WTC11 (cell line): ENCODE data around the gene PDE8A. TPM values are rescaled to one million over a fixed set of nuclear protein-coding genes. Genes with fewer than 3 reads are reported as not detected.

Experiments
- ATAC-seq: fragments of 200-7000 bp; cut with Tn5 transposase; 2 replicates; pipeline ENCODE4 v1.10.0; 2021; ENCODE audit warnings: mild to moderate bottlenecking, moderate library complexity
- CTCF ChIA-PET: fragments of 300-600 bp; sonication (Branson Sonifier 250); formaldehyde crosslinking; loops from one replicate; lab custom pipeline; 2021; ENCODE audit warnings: antibody characterized with exemption; lab: Charles Lee
- POLR2A ChIA-PET: fragments of 350-600 bp; sonication (Branson Sonifier 250); formaldehyde crosslinking; loops from one replicate; lab custom pipeline; 2021; ENCODE audit warnings: antibody characterized with exemption; lab: Charles Lee
- DNase-seq: peaks from one replicate; pipeline ENCODE4 v3.0.0; 2021; ENCODE audit warnings: low spot score
- H3K27ac Mint-ChIP-seq: 2 replicates; pipeline ENCODE4 v1.8.0; 2021; ENCODE audit warnings: mixed read lengths
- H3K27me3 Mint-ChIP-seq: 2 replicates; pipeline ENCODE4 v1.8.0; 2021; ENCODE audit warnings: low read depth, mild to moderate bottlenecking, moderate library complexity, mixed read lengths
- H3K36me3 Mint-ChIP-seq: 2 replicates; pipeline ENCODE4 v1.8.0; 2021; ENCODE audit warnings: mixed read lengths
- H3K4me1 Mint-ChIP-seq: 2 replicates; pipeline ENCODE4 v1.8.0; 2022; ENCODE audit warnings: mixed read lengths
- H3K4me3 Mint-ChIP-seq: 2 replicates; pipeline ENCODE4 v1.8.0; 2021; ENCODE audit warnings: mild to moderate bottlenecking, moderate library complexity, mixed read lengths
- H3K9me3 Mint-ChIP-seq: 2 replicates; pipeline ENCODE4 v1.8.0; 2021; ENCODE audit warnings: mixed read lengths
- AR ChIP-seq: fragments of 250-450 bp; sonication (Bioruptor Pico); IDR thresholded peaks from 2 replicates; pipeline ENCODE4 v1.9.0; 2021; ENCODE audit warnings: mild to moderate bottlenecking
- E2F1 ChIP-seq: sonication (generic); formaldehyde crosslinking; IDR thresholded peaks from 2 replicates; pipeline ENCODE4 v1.8.0; 2022; ENCODE audit warnings: mild to moderate bottlenecking, missing genetic modification reagents
- ELF4 ChIP-seq: sonication (generic); formaldehyde crosslinking; IDR thresholded peaks from 2 replicates; pipeline ENCODE4 v1.8.1; 2022; ENCODE audit warnings: low read depth, mild to moderate bottlenecking, moderate library complexity, missing genetic modification reagents
- HMGXB4 ChIP-seq: sonication (generic); formaldehyde crosslinking; IDR thresholded peaks from 2 replicates; pipeline ENCODE4 v1.8.1; 2023; ENCODE audit warnings: mild to moderate bottlenecking, moderate library complexity, missing genetic modification reagents
- JUN ChIP-seq: sonication (generic); formaldehyde crosslinking; IDR thresholded peaks from 2 replicates; pipeline ENCODE4 v1.8.0; 2023; ENCODE audit warnings: mild to moderate bottlenecking, missing genetic modification reagents
- KAT7 ChIP-seq: sonication (generic); formaldehyde crosslinking; IDR thresholded peaks from 2 replicates; pipeline ENCODE4 v1.8.1; 2023; ENCODE audit warnings: missing genetic modification reagents, mild to moderate bottlenecking, borderline replicate concordance
- MAX ChIP-seq: sonication (generic); formaldehyde crosslinking; IDR thresholded peaks from 2 replicates; pipeline ENCODE4 v1.8.0; 2022; ENCODE audit warnings: mild to moderate bottlenecking, missing genetic modification reagents
- MXD4 ChIP-seq: fragments of 250-450 bp; sonication (Bioruptor Pico); IDR thresholded peaks from 2 replicates; pipeline ENCODE4 v1.8.0; 2021; ENCODE audit warnings: mild to moderate bottlenecking, moderate library complexity, borderline replicate concordance
- PRDM15 ChIP-seq: sonication (generic); formaldehyde crosslinking; IDR thresholded peaks from 2 replicates; pipeline ENCODE4 v1.8.0; 2022; ENCODE audit warnings: missing genetic modification reagents
- PREB ChIP-seq: sonication (generic); formaldehyde crosslinking; IDR thresholded peaks from 2 replicates; pipeline ENCODE4 v1.8.1; 2022; ENCODE audit warnings: mild to moderate bottlenecking, missing genetic modification reagents, moderate library complexity, borderline replicate concordance
- RORB ChIP-seq: fragments of 250-450 bp; sonication (Bioruptor Pico); IDR thresholded peaks from 2 replicates; pipeline ENCODE4 v1.9.0; 2021; ENCODE audit warnings: mild to moderate bottlenecking
- USF1 ChIP-seq: sonication (generic); formaldehyde crosslinking; IDR thresholded peaks from 2 replicates; pipeline ENCODE4 v1.8.0; 2022; ENCODE audit warnings: mild to moderate bottlenecking, missing genetic modification reagents
- ZNF532 ChIP-seq: fragments of 250-450 bp; sonication (Bioruptor Pico); IDR thresholded peaks from 2 replicates; pipeline ENCODE4 v1.9.0; 2021; ENCODE audit warnings: mild to moderate bottlenecking, borderline replicate concordance
- total RNA-seq: library from RNA; stranded (reverse); gene quantifications from 3 replicates; pipeline ENCODE4 v1.2.3, GENCODE V29; 2021

Gene PDE8A
- total RNA-seq, 1 experiment from 2014 or later = 13.9 TPM

GRCh38 chr15:85013785-85014184 is 32.1 kb downstream of the PDE8A start (continued):
- TF ChIP-seq PREB (CRISPR knock-in tag) = no peak

- TF ChIP-seq JUN (CRISPR knock-in tag) (no peak), USF1 (CRISPR knock-in tag) (no peak), MAX (CRISPR knock-in tag) (no peak), RORB (CRISPR knock-in tag) (no peak)
- TF ChIP-seq, all 79 proteins: peak for 0
- DNase-seq (no peak), ATAC-seq (no peak)
- POLR2A ChIA-PET = no interaction called here
- no peaks in the 10 kb centered on the region; the same call in 1 of the 2 replicates for H3K27me3 Mint-ChIP-seq
- CTCF ChIA-PET = no interaction called here
- H3K27ac Mint-ChIP-seq = no peak overlapping the region
- no peak overlapping the region for H3K4me3 Mint-ChIP-seq
- H3K36me3 Mint-ChIP-seq = no peaks in the 10 kb centered on the region
- H3K4me1 Mint-ChIP-seq = peaks cover 14% of the 10 kb centered on the region
- no peaks in the 10 kb centered on the region for H3K9me3 Mint-ChIP-seq
These were observed 33.3 kb downstream of the PDE8A start for GRCh38 chr15:85014932-85015331.

- Mint-ChIP-seq H3K27ac (no peak overlapping the region), H3K36me3 (no peaks in the 10 kb centered on the region), H3K9me3 (no peaks in the 10 kb centered on the region), H3K4me3 (no peak overlapping the region), H3K27me3 (no peaks in the 10 kb centered on the region; the same call in 1 of the 2 replicates), H3K4me1 (peaks cover 17% of the 10 kb centered on the region)
- ChIA-PET CTCF (no interaction called here), POLR2A (no interaction called here)
- TF ChIP-seq ELF4 (CRISPR knock-in tag) (no peak), E2F1 (CRISPR knock-in tag) (no peak), HMGXB4 (CRISPR knock-in tag) (no peak), KAT7 (CRISPR knock-in tag) (no peak), MXD4 (CRISPR knock-in tag) (no peak), AR (CRISPR knock-in tag) (no peak), ZNF532 (CRISPR knock-in tag) (no peak), PRDM15 (CRISPR knock-in tag) (no peak)
- no peak for ATAC-seq
- DNase-seq = no peak
These were observed 34.6 kb downstream of the PDE8A start for GRCh38 chr15:85016275-85016674.
